Measurements from ENCODE around the gene PELI2.

GRCh38 chr14:56237398-56237797 lies 119.2 kb downstream of the PELI2 start:
- TF ChIP-seq CTCF (conservative IDR thresholded peaks at IDR 0.05) (no peak), EZH2 (IDR thresholded peaks at IDR 0.05; ENCODE audit: low read depth) (no peak)

All from PC-9 (cell line).